Measurements from ENCODE around the gene DIDO1.

DNA sequence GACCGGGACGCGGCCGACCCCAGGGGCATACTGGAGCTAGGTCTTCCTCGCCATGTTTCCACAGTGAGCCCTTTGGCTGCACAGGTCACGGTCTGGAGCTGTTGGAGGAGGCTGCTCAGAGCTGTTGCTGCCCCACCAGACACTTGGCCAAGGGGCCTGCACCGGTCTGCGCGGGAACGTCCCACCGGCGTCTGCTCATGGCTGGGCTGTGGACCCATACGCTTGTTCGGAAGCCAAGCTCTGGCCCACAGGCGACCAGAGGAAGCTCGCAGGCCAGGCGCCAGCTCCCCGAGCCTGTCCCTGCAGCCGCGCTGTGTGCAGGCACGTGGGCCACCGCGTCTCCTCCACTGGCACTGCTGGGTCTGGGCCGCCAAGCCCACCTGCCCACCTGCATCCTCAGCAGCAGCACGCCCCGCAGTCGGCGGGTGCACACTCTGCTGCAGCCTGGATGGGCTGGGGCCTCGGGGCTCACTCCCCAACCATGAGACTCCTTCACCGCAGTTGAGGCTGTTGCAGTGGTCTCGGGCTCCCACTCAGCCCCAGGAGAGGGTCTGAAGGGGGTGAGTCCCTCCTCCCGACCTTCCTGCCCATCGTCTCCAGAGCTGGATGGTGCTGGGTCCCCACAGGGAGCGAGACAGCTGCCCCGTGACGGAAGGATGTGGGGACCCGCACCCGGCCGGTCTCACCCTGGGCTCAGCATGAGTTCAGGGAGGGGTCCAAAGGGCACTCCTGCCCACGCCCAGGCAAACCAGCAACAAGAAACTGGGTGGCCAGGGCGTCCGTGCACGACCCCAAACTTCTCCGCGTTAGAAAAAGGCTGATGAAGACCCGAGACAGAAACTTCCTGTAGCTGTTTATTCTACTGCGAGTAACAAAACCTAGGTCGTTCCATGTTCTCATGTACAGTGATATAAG lies 49.1 kb downstream of the DIDO1 start:
- TF ChIP-seq, protein P1, sequence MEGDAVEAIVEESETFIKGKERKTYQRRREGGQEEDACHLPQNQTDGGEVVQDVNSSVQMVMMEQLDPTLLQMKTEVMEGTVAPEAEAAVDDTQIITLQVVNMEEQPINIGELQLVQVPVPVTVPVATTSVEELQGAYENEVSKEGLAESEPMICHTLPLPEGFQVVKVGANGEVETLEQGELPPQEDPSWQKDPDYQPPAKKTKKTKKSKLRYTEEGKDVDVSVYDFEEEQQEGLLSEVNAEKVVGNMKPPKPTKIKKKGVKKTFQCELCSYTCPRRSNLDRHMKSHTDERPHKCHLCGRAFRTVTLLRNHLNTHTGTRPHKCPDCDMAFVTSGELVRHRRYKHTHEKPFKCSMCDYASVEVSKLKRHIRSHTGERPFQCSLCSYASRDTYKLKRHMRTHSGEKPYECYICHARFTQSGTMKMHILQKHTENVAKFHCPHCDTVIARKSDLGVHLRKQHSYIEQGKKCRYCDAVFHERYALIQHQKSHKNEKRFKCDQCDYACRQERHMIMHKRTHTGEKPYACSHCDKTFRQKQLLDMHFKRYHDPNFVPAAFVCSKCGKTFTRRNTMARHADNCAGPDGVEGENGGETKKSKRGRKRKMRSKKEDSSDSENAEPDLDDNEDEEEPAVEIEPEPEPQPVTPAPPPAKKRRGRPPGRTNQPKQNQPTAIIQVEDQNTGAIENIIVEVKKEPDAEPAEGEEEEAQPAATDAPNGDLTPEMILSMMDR (IDR thresholded peaks at IDR 0.05): no peak
- no peak for TF ChIP-seq POLR2AphosphoS5 (IDR thresholded peaks at IDR 0.05)
- no peak for TF ChIP-seq POLR2A (IDR thresholded peaks at IDR 0.05)
